BLaER1 (cell line): ENCODE results near the gene FYN.

ENCODE experiments used
- H3K27ac ChIP-seq: shearing (Covaris generic); formaldehyde crosslinking; 2 replicates; pipeline ENCODE4 v1.8.1; 2022
- H3K27me3 ChIP-seq: shearing (Covaris generic); formaldehyde crosslinking; 2 replicates; pipeline ENCODE4 v1.8.1; 2022
- H3K36me3 ChIP-seq: shearing (Covaris generic); formaldehyde crosslinking; 2 replicates; pipeline ENCODE4 v1.8.1; 2022
- H3K4me1 ChIP-seq: shearing (Covaris generic); formaldehyde crosslinking; 2 replicates; pipeline ENCODE4 v1.8.1; 2022
- H3K4me2 ChIP-seq: shearing (Covaris generic); formaldehyde crosslinking; 2 replicates; pipeline ENCODE4 v1.8.1; 2022
- H3K4me3 ChIP-seq: shearing (Covaris generic); formaldehyde crosslinking; 2 replicates; pipeline ENCODE4 v1.8.1; 2022
- H3K9ac ChIP-seq: shearing (Covaris generic); formaldehyde crosslinking; 2 replicates; pipeline ENCODE4 v1.8.1; 2022
- H3K9me3 ChIP-seq: shearing (Covaris generic); formaldehyde crosslinking; 2 replicates; pipeline ENCODE4 v1.8.1; 2022
- H4K20me1 ChIP-seq: shearing (Covaris generic); formaldehyde crosslinking; 2 replicates; pipeline ENCODE4 v1.8.1; 2022
- Cebpa-rat ChIP-seq: shearing (Covaris generic); IDR thresholded peaks from 2 replicates; pipeline ENCODE4 v1.8.1; 2022

Gene FYN

GRCh38 chr6:111662794-111663593 is 210.3 kb downstream of the FYN start:
- no peak overlapping the region for H3K27ac ChIP-seq
- no peaks in the 10 kb centered on the region for H3K27me3 ChIP-seq
- no peak overlapping the region for H3K4me3 ChIP-seq
- no peaks in the 10 kb centered on the region for H4K20me1 ChIP-seq
- H3K4me2 ChIP-seq: no peak overlapping the region
- no peak overlapping the region for H3K9ac ChIP-seq
- H3K36me3 ChIP-seq: peaks cover 70% of the 10 kb centered on the region
- 0 out of 2 replicates have a peak, but pooled peaks cover 7% of the 10 kb centered on the region for H3K4me1 ChIP-seq
- no peaks in the 10 kb centered on the region for H3K9me3 ChIP-seq
- TF ChIP-seq Cebpa-rat: no peak

GRCh38 chr6:111662072-111662793 is 211.0 kb downstream of the FYN start:
- Histone ChIP-seq H4K20me1 (no peaks in the 10 kb centered on the region), H3K9me3 (no peaks in the 10 kb centered on the region), H3K9ac (no peak overlapping the region), H3K4me1 (0 out of 2 replicates have a peak, but pooled peaks cover 7% of the 10 kb centered on the region), H3K4me2 (no peak overlapping the region), H3K27ac (no peak overlapping the region), H3K36me3 (peaks cover 62% of the 10 kb centered on the region), H3K4me3 (no peak overlapping the region), H3K27me3 (no peaks in the 10 kb centered on the region)
- TF ChIP-seq Cebpa-rat: no peak

- H3K27me3 ChIP-seq: no peaks in the 10 kb centered on the region
- no peaks in the 10 kb centered on the region for H4K20me1 ChIP-seq
- no peak overlapping the region for H3K9ac ChIP-seq
- 0 out of 2 replicates have a peak, but pooled peaks cover 7% of the 10 kb centered on the region for H3K4me1 ChIP-seq
- H3K27ac ChIP-seq: no peak overlapping the region
- no peak for TF ChIP-seq Cebpa-rat
- H3K36me3 ChIP-seq: peaks cover 56% of the 10 kb centered on the region
- no peak overlapping the region for H3K4me3 ChIP-seq
- no peak overlapping the region for H3K4me2 ChIP-seq
- H3K9me3 ChIP-seq: no peaks in the 10 kb centered on the region
These were observed 211.7 kb downstream of the FYN start for GRCh38 chr6:111661541-111662061.

- Histone ChIP-seq H3K27me3 (no peaks in the 10 kb centered on the region), H3K9me3 (no peaks in the 10 kb centered on the region), H3K4me2 (no peak overlapping the region), H3K27ac (no peak overlapping the region), H3K4me1 (0 out of 2 replicates have a peak, but pooled peaks cover 7% of the 10 kb centered on the region), H4K20me1 (no peaks in the 10 kb centered on the region), H3K36me3 (peaks cover 48% of the 10 kb centered on the region), H3K4me3 (no peak overlapping the region), H3K9ac (no peak overlapping the region)
- no peak for TF ChIP-seq Cebpa-rat
These were observed 212.7 kb downstream of the FYN start for GRCh38 chr6:111660531-111660930.

- Histone ChIP-seq H3K4me1 (0 out of 2 replicates have a peak, but pooled peaks cover 7% of the 10 kb centered on the region), H3K4me3 (no peak overlapping the region), H3K9ac (no peak overlapping the region), H3K9me3 (no peaks in the 10 kb centered on the region), H3K27me3 (no peaks in the 10 kb centered on the region), H3K36me3 (peaks cover 36% of the 10 kb centered on the region), H3K4me2 (no peak overlapping the region), H3K27ac (no peak overlapping the region), H4K20me1 (no peaks in the 10 kb centered on the region)
- no peak for TF ChIP-seq Cebpa-rat
These were observed 214.6 kb downstream of the FYN start for GRCh38 chr6:111658462-111659154.

- peaks cover 23% of the 10 kb centered on the region for H3K36me3 ChIP-seq
- no peak overlapping the region for H3K4me2 ChIP-seq
These were observed 216.1 kb downstream of the FYN start for GRCh38 chr6:111657146-111657545.

GRCh38 chr6:111653979-111654378 is 219.3 kb downstream of the FYN start:
- Histone ChIP-seq H3K4me1 (no peaks in the 10 kb centered on the region), H3K4me3 (no peak overlapping the region), H3K9ac (no peak overlapping the region), H3K36me3 (no peaks in the 10 kb centered on the region), H3K9me3 (no peaks in the 10 kb centered on the region), H3K4me2 (no peak overlapping the region), H3K27ac (no peak overlapping the region), H3K27me3 (no peaks in the 10 kb centered on the region), H4K20me1 (no peaks in the 10 kb centered on the region)
- TF ChIP-seq Cebpa-rat: no peak

More at GRCh38 chr6:111657146-111657545, 216.1 kb downstream of the FYN start:
- H3K27ac ChIP-seq: no peak overlapping the region
- no peaks in the 10 kb centered on the region for H4K20me1 ChIP-seq
- no peaks in the 10 kb centered on the region for H3K9me3 ChIP-seq
- H3K4me3 ChIP-seq: no peak overlapping the region
- no peak overlapping the region for H3K9ac ChIP-seq
- TF ChIP-seq Cebpa-rat: no peak
- H3K27me3 ChIP-seq: no peaks in the 10 kb centered on the region
- no peaks in the 10 kb centered on the region for H3K4me1 ChIP-seq

- H4K20me1 ChIP-seq: no peaks in the 10 kb centered on the region
- TF ChIP-seq Cebpa-rat: no peak
- no peaks in the 10 kb centered on the region for H3K9me3 ChIP-seq
- H3K27me3 ChIP-seq: no peaks in the 10 kb centered on the region
- no peak overlapping the region for H3K27ac ChIP-seq
- H3K4me3 ChIP-seq: no peak overlapping the region
- H3K4me2 ChIP-seq: no peak overlapping the region
- no peak overlapping the region for H3K9ac ChIP-seq
- H3K4me1 ChIP-seq: no peaks in the 10 kb centered on the region
- no peaks in the 10 kb centered on the region for H3K36me3 ChIP-seq
These were observed 219.8 kb downstream of the FYN start for GRCh38 chr6:111653434-111653833.

GRCh38 chr6:111652156-111652555 is 221.1 kb downstream of the FYN start:
- Histone ChIP-seq H4K20me1 (no peaks in the 10 kb centered on the region), H3K4me3 (no peak overlapping the region), H3K27me3 (no peaks in the 10 kb centered on the region), H3K4me2 (no peak overlapping the region), H3K27ac (no peak overlapping the region), H3K9ac (no peak overlapping the region), H3K4me1 (no peaks in the 10 kb centered on the region), H3K36me3 (no peaks in the 10 kb centered on the region), H3K9me3 (no peaks in the 10 kb centered on the region)
- no peak for TF ChIP-seq Cebpa-rat
